SK-N-SH treated with all-trans-retinoic acid at 6 μM for 48 hours (cell line): ENCODE data around the gene CLECL1.

Source experiments
- ATAC-seq: fragments of 200-7000 bp; cut with Tn5 transposase; 3 replicates; pipeline ENCODE4 v1.9.1; 2020; ENCODE audit warnings: mild to moderate bottlenecking, moderate library complexity
- ARNTL ChIP-seq: fragments of 450-650 bp; formaldehyde crosslinking; IDR thresholded peaks from 2 replicates; pipeline ENCODE4 v1.5.0; 2020; ENCODE audit warnings: low read depth, mild to moderate bottlenecking, moderate library complexity, borderline replicate concordance
- BACH2 ChIP-seq: fragments of 250-450 bp; sonication (Bioruptor Pico); IDR thresholded peaks from 2 replicates; pipeline ENCODE4 v1.9.0; 2021; ENCODE audit warnings: mild to moderate bottlenecking, borderline replicate concordance
- CSDC2 ChIP-seq: fragments of 250-450 bp; sonication (Bioruptor Pico); IDR thresholded peaks from 2 replicates; pipeline ENCODE4 v1.5.0; 2020; ENCODE audit warnings: mild to moderate bottlenecking, moderate library complexity
- ESRRG ChIP-seq: fragments of 250-450 bp; sonication (Bioruptor Pico); IDR thresholded peaks from 2 replicates; pipeline ENCODE4 v1.6.1; 2021; ENCODE audit warnings: mild to moderate bottlenecking
- ISL1 ChIP-seq: fragments of 250-450 bp; sonication (Bioruptor Pico); IDR thresholded peaks from 2 replicates; pipeline ENCODE4 v2.1.2; 2022; ENCODE audit warnings: mild to moderate bottlenecking, moderate library complexity
- OSR1 ChIP-seq: fragments of 250-450 bp; sonication (Bioruptor Pico); IDR thresholded peaks from 2 replicates; pipeline ENCODE4 v1.8.0; 2022; ENCODE audit warnings: moderate library complexity, mild to moderate bottlenecking, inconsistent platforms
- POU6F1 ChIP-seq: fragments of 250-450 bp; sonication (Bioruptor Pico); IDR thresholded peaks from 2 replicates; pipeline ENCODE4 v1.8.0; 2021; ENCODE audit warnings: low read depth, mild to moderate bottlenecking, moderate library complexity, borderline replicate concordance
- PPARA ChIP-seq: fragments of 250-450 bp; sonication (Bioruptor Pico); IDR thresholded peaks from 2 replicates; pipeline ENCODE4 v1.5.0; 2020; ENCODE audit warnings: mild to moderate bottlenecking, borderline replicate concordance
- TCF4 ChIP-seq: fragments of 250-450 bp; sonication (Bioruptor Pico); IDR thresholded peaks from 2 replicates; pipeline ENCODE4 v1.8.0; 2021; ENCODE audit warnings: mild to moderate bottlenecking, moderate library complexity, borderline replicate concordance
- TOX ChIP-seq: fragments of 250-450 bp; sonication (Bioruptor Pico); IDR thresholded peaks from 2 replicates; pipeline ENCODE4 v1.8.0; 2021; ENCODE audit warnings: mild to moderate bottlenecking, moderate library complexity, borderline replicate concordance
- ZC3H10 ChIP-seq: fragments of 250-450 bp; sonication (Bioruptor Pico); IDR thresholded peaks from 2 replicates; pipeline ENCODE4 v1.5.1; 2021; ENCODE audit warnings: mild to moderate bottlenecking, moderate library complexity
- ZFP3 ChIP-seq: fragments of 250-450 bp; sonication (Bioruptor Pico); IDR thresholded peaks from 2 replicates; pipeline ENCODE4 v1.5.0; 2020; ENCODE audit warnings: mild to moderate bottlenecking, moderate library complexity
- ZFP30 ChIP-seq: fragments of 450-650 bp; formaldehyde crosslinking; IDR thresholded peaks from 2 replicates; pipeline ENCODE4 v1.5.0; 2022; ENCODE audit warnings: mild to moderate bottlenecking, moderate library complexity
- ZNF70 ChIP-seq: fragments of 450-650 bp; formaldehyde crosslinking; IDR thresholded peaks from 2 replicates; pipeline ENCODE4 v1.5.0; 2020; ENCODE audit warnings: mild to moderate bottlenecking, moderate library complexity
- ZNF8 ChIP-seq: fragments of 450-650 bp; formaldehyde crosslinking; IDR thresholded peaks from 2 replicates; pipeline ENCODE4 v1.5.0; 2020; ENCODE audit warnings: mild to moderate bottlenecking, moderate library complexity
- TF ChIP-seq, protein P1 (sequence below): fragments of 250-450 bp; sonication (Bioruptor Pico); IDR thresholded peaks from 2 replicates; pipeline ENCODE4 v1.5.0; 2020; ENCODE audit warnings: mild to moderate bottlenecking, moderate library complexity
- TF ChIP-seq, protein P2 (sequence below): fragments of 250-450 bp; sonication (Bioruptor Pico); IDR thresholded peaks from 2 replicates; pipeline ENCODE4 v1.8.0; 2020; ENCODE audit warnings: mild to moderate bottlenecking, moderate library complexity, borderline replicate concordance
- TF ChIP-seq, protein P3 (sequence below): fragments of 250-450 bp; sonication (Bioruptor Pico); IDR thresholded peaks from 2 replicates; pipeline ENCODE4 v1.5.1; 2020; ENCODE audit warnings: low read depth, mild to moderate bottlenecking, moderate library complexity
- TF ChIP-seq, protein P4 (sequence below): fragments of 250-450 bp; sonication (Bioruptor Pico); IDR thresholded peaks from 2 replicates; pipeline ENCODE4 v1.5.1; 2021; ENCODE audit warnings: mild to moderate bottlenecking, moderate library complexity

CLECL1 gene

GRCh38 chr12:9776781-9777180 lies 43.9 kb upstream of the CLECL1 start:
- ATAC-seq = no peak
- no peak for TF ChIP-seq OSR1
- TF ChIP-seq, protein P1, sequence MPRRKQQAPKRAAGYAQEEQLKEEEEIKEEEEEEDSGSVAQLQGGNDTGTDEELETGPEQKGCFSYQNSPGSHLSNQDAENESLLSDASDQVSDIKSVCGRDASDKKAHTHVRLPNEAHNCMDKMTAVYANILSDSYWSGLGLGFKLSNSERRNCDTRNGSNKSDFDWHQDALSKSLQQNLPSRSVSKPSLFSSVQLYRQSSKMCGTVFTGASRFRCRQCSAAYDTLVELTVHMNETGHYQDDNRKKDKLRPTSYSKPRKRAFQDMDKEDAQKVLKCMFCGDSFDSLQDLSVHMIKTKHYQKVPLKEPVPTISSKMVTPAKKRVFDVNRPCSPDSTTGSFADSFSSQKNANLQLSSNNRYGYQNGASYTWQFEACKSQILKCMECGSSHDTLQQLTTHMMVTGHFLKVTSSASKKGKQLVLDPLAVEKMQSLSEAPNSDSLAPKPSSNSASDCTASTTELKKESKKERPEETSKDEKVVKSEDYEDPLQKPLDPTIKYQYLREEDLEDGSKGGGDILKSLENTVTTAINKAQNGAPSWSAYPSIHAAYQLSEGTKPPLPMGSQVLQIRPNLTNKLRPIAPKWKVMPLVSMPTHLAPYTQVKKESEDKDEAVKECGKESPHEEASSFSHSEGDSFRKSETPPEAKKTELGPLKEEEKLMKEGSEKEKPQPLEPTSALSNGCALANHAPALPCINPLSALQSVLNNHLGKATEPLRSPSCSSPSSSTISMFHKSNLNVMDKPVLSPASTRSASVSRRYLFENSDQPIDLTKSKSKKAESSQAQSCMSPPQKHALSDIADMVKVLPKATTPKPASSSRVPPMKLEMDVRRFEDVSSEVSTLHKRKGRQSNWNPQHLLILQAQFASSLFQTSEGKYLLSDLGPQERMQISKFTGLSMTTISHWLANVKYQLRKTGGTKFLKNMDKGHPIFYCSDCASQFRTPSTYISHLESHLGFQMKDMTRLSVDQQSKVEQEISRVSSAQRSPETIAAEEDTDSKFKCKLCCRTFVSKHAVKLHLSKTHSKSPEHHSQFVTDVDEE = no peak
- no peak for TF ChIP-seq ZNF70 (CRISPR knock-in tag)
- TF ChIP-seq TOX (CRISPR knock-in tag) = no peak
- TF ChIP-seq, protein P2, sequence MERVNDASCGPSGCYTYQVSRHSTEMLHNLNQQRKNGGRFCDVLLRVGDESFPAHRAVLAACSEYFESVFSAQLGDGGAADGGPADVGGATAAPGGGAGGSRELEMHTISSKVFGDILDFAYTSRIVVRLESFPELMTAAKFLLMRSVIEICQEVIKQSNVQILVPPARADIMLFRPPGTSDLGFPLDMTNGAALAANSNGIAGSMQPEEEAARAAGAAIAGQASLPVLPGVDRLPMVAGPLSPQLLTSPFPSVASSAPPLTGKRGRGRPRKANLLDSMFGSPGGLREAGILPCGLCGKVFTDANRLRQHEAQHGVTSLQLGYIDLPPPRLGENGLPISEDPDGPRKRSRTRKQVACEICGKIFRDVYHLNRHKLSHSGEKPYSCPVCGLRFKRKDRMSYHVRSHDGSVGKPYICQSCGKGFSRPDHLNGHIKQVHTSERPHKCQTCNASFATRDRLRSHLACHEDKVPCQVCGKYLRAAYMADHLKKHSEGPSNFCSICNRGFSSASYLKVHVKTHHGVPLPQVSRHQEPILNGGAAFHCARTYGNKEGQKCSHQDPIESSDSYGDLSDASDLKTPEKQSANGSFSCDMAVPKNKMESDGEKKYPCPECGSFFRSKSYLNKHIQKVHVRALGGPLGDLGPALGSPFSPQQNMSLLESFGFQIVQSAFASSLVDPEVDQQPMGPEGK (CRISPR knock-in tag) = no peak
- TF ChIP-seq ARNTL (CRISPR knock-in tag) = no peak
- TF ChIP-seq, protein P3, sequence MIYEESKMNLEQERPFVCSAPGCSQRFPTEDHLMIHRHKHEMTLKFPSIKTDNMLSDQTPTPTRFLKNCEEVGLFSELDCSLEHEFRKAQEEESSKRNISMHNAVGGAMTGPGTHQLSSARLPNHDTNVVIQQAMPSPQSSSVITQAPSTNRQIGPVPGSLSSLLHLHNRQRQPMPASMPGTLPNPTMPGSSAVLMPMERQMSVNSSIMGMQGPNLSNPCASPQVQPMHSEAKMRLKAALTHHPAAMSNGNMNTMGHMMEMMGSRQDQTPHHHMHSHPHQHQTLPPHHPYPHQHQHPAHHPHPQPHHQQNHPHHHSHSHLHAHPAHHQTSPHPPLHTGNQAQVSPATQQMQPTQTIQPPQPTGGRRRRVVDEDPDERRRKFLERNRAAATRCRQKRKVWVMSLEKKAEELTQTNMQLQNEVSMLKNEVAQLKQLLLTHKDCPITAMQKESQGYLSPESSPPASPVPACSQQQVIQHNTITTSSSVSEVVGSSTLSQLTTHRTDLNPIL (CRISPR knock-in tag) = no peak
- no peak for TF ChIP-seq POU6F1 (CRISPR knock-in tag)
- no peak for TF ChIP-seq ZC3H10 (CRISPR knock-in tag)
- TF ChIP-seq, all 23 proteins: peak for 0

DNA sequence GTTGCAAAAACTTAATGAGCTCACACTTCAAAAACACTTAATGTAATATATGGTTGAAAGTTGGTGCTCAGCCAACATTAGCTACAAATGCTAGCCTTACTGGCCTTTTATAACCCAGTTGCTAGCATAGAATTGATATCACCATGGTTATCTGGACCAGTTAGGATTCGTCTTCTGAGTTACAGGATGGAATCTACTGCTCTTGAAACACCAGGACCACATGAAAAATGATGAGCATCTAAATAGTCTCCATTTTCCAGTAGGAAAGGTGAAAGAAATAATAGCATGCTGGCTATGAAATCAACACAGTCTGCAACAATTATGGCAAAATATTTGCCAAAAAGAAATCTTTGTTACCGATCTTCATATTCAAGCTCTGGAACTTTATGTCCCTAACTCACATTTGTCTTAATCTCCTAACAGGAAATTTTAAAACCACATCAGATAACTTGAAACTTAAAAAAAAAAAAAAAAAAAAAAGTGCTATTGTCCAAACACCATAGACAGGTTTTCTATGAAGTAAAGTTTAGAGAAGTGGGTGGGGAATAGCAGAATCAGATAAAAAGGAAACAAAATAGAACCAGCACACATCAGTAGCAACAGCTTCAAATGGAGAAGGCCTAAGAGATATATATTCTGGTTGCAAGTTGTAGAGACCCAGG lies 40.5 kb upstream of the CLECL1 start:
- TF ChIP-seq, protein P3 (CRISPR knock-in tag) = no peak
- TF ChIP-seq ZFP3 (CRISPR knock-in tag) (no peak), CSDC2 (CRISPR knock-in tag) (no peak), OSR1 (no peak), ISL1 (CRISPR knock-in tag) (no peak), PPARA (CRISPR knock-in tag) (no peak), ZNF70 (CRISPR knock-in tag) (no peak), BACH2 (CRISPR knock-in tag) (no peak), ZC3H10 (CRISPR knock-in tag) (no peak), ARNTL (CRISPR knock-in tag) (no peak), POU6F1 (CRISPR knock-in tag) (no peak), TCF4 (no peak), ESRRG (CRISPR knock-in tag) (no peak), ZNF8 (CRISPR knock-in tag) (no peak), ZFP30 (no peak), TOX (CRISPR knock-in tag) (no peak)
- TF ChIP-seq, protein P1 = no peak
- TF ChIP-seq, protein P2 (CRISPR knock-in tag) = no peak
- TF ChIP-seq, protein P4, sequence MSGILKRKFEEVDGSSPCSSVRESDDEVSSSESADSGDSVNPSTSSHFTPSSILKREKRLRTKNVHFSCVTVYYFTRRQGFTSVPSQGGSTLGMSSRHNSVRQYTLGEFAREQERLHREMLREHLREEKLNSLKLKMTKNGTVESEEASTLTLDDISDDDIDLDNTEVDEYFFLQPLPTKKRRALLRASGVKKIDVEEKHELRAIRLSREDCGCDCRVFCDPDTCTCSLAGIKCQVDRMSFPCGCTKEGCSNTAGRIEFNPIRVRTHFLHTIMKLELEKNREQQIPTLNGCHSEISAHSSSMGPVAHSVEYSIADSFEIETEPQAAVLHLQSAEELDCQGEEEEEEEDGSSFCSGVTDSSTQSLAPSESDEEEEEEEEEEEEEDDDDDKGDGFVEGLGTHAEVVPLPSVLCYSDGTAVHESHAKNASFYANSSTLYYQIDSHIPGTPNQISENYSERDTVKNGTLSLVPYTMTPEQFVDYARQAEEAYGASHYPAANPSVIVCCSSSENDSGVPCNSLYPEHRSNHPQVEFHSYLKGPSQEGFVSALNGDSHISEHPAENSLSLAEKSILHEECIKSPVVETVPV (CRISPR knock-in tag) = no peak

More for the DNA sequence above, 40.5 kb upstream of the CLECL1 start:
- no peak for ATAC-seq
